Measurements from ENCODE around the gene ZDHHC8. TPM values are rescaled to one million over a fixed set of nuclear protein-coding genes. Genes with fewer than 3 reads are reported as not detected.

Gene ZDHHC8
- total and polyA plus RNA-seq, 3 experiments from 2014 or later, result 4.4 to 80.7 (median 74.7) TPM

DNA sequence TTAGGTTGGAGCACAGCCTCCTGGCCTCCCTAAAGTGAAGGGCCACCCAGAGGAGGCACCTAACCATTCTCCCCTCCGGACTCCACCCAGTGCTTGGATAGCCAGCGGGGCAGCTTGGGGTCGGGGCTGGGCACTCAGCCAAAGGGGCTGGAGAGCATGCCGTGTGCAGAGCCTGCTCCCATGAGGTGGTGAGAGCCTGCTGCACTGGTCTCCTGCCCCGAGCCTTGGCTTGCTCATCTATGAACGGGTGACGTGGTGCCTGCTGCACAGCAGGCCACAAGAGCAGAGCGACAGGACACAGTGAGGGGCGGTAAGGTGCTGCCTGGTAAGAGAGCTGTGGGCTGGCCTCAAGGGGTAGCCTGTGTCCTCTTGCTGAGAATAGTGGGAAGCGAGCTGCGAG is 33.3 kb downstream of the ZDHHC8 start:
- Mint-ChIP-seq H3K4me1 (no peaks in the 10 kb centered on the region), H3K36me3 (no peaks in the 10 kb centered on the region), H3K4me3 (no peak overlapping the region), H3K27me3 (no peaks in the 10 kb centered on the region), H3K27ac (no peak overlapping the region), H3K9me3 (peaks cover 0 to 2% (median 0%) of the 10 kb centered on the region in 5 donors)
- Histone ChIP-seq H3K4me1 (ENCODE audit: insufficient read depth, low read length) (no peaks in the 10 kb centered on the region), H3K27me3 (ENCODE audit: insufficient read depth, low read length, poor library complexity, severe bottlenecking) (peaks cover 5% of the 10 kb centered on the region), H3K36me3 (ENCODE audit: insufficient read depth, low read length) (no peaks in the 10 kb centered on the region), H3K27ac (ENCODE audit: low read depth, low read length) (no peak overlapping the region), H3K4me3 (ENCODE audit: low read length) (no peak overlapping the region), H3K9me3 (ENCODE audit: low read length) (no peaks in the 10 kb centered on the region)
- no peak for DNase-seq
- ChIA-PET CTCF (interaction anchor here (1.0 kb wide), 1 partner anchor 8 kb away, joined by 3 read pairs; no protein-coding TSS in a partner anchor), POLR2A (no interaction called here)

DNA sequence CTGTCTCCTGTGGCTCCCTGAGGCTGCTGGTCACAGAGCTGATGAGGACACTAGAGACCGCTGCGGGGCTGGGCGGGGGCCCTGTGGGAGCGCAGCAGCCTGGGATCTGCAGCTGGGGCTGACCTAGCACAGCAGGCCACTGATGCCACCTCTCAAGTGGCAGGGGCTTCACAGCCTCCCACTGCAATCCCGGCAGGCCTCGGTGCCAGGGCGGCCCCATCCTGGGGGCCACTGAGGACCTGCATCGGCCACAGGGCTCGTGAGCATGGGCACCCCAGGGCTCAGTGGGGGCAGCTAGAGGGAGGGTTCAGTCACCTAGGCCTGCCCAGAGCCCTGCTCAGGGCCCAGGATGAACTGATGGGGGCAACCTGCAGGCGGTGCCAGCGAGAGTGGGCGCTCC is 33.8 kb downstream of the ZDHHC8 start:
- no peak overlapping the region for H3K4me3 Mint-ChIP-seq
- H3K27ac ChIP-seq (ENCODE audit: low read depth, low read length), result no peak overlapping the region
- no peak overlapping the region for H3K27ac Mint-ChIP-seq
- H3K4me3 ChIP-seq (ENCODE audit: low read length), result no peak overlapping the region
- no peaks in the 10 kb centered on the region for H3K36me3 Mint-ChIP-seq
- no peaks in the 10 kb centered on the region for H3K4me1 Mint-ChIP-seq
- H3K27me3 ChIP-seq (ENCODE audit: insufficient read depth, low read length, poor library complexity, severe bottlenecking), result peaks cover 7% of the 10 kb centered on the region
- POLR2A ChIA-PET, result no interaction called here
- CTCF ChIA-PET, result interaction anchor here (1.0 kb wide), 1 partner anchor 8 kb away, joined by 3 read pairs; no protein-coding TSS in a partner anchor
- no peaks in the 10 kb centered on the region for H3K9me3 ChIP-seq (ENCODE audit: low read length)
- H3K4me1 ChIP-seq (ENCODE audit: insufficient read depth, low read length), result no peaks in the 10 kb centered on the region
- no peak for DNase-seq
- H3K36me3 ChIP-seq (ENCODE audit: insufficient read depth, low read length), result no peaks in the 10 kb centered on the region
- peaks cover 0 to 2% (median 0%) of the 10 kb centered on the region in 5 donors for H3K9me3 Mint-ChIP-seq
- no peaks in the 10 kb centered on the region for H3K27me3 Mint-ChIP-seq

DNA sequence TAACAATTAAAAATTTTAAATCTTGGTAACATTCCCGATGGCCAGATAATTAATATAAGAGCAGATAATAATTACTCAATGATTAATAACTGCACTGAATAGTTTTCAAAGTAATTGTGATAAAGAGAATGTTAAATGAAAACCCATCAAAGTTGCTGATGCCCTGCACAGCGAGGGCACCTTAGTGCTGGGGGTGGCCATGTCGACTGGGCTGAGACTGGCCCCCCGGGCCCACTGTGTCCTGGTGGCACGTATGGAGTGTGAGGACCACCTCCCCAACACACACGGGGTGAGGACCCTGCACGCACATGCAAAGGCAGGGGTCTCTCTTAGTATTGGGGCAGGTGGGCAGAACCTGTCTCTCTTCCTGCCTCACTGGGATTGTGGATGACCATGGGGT is 34.3 kb downstream of the ZDHHC8 start:
- Mint-ChIP-seq H3K4me3 (no peak overlapping the region), H3K36me3 (no peaks in the 10 kb centered on the region)

DNA sequence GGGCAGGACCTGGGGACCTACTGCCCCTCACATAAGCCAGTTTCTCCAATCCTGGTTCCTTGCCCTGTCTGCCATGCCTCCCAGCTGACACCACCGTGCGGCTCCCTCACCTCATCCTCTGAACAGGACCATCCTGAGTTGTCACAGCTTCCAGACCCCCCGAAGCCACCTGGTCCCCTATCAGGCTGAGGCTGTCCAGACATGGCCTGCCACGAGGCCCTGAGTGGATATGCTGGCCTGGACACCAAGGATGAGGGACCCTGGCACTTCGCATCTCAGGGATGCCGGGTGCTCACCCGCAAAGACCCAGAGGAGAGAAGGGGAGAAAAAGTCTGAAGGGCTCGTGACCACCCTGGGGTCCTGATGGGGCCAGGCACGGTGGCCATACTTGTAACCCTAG is 35.1 kb downstream of the ZDHHC8 start:
- Histone ChIP-seq H3K36me3 (ENCODE audit: insufficient read depth, low read length) (no peaks in the 10 kb centered on the region), H3K9me3 (ENCODE audit: low read length) (no peaks in the 10 kb centered on the region), H3K27ac (ENCODE audit: low read depth, low read length) (no peak overlapping the region), H3K27me3 (ENCODE audit: insufficient read depth, low read length, poor library complexity, severe bottlenecking) (peaks cover 7% of the 10 kb centered on the region), H3K4me3 (ENCODE audit: low read length) (no peak overlapping the region), H3K4me1 (ENCODE audit: insufficient read depth, low read length) (no peaks in the 10 kb centered on the region)
- ChIA-PET CTCF (no interaction called here), POLR2A (no interaction called here)
- no peak overlapping the region for H3K27ac Mint-ChIP-seq
- peaks cover 0 to 2% (median 0%) of the 10 kb centered on the region in 5 donors for H3K9me3 Mint-ChIP-seq
- peaks cover 0 to 2% of the 10 kb centered on the region in 2 donors for H3K27me3 Mint-ChIP-seq
- H3K36me3 Mint-ChIP-seq, result no peaks in the 10 kb centered on the region
- no peak overlapping the region for H3K4me3 Mint-ChIP-seq
- no peaks in the 10 kb centered on the region for H3K4me1 Mint-ChIP-seq
- no peak for DNase-seq

More for the DNA sequence above, 34.3 kb downstream of the ZDHHC8 start:
- DNase-seq, result no peak
- ChIA-PET POLR2A (no interaction called here), CTCF (interaction anchor here (1.0 kb wide), 1 partner anchor 9 kb away, joined by 3 read pairs; no protein-coding TSS in a partner anchor)
- Histone ChIP-seq H3K27me3 (ENCODE audit: insufficient read depth, low read length, poor library complexity, severe bottlenecking) (peaks cover 7% of the 10 kb centered on the region), H3K9me3 (ENCODE audit: low read length) (no peaks in the 10 kb centered on the region), H3K27ac (ENCODE audit: low read depth, low read length) (no peak overlapping the region), H3K36me3 (ENCODE audit: insufficient read depth, low read length) (no peaks in the 10 kb centered on the region), H3K4me3 (ENCODE audit: low read length) (no peak overlapping the region), H3K4me1 (ENCODE audit: insufficient read depth, low read length) (no peaks in the 10 kb centered on the region)
- no peaks in the 10 kb centered on the region for H3K27me3 Mint-ChIP-seq
- H3K27ac Mint-ChIP-seq, result peak overlapping the region in 1 of 8 donors; percentile 38
- H3K4me1 Mint-ChIP-seq, result no peaks in the 10 kb centered on the region
- H3K9me3 Mint-ChIP-seq, result peaks cover 0 to 2% (median 0%) of the 10 kb centered on the region in 5 donors

DNA sequence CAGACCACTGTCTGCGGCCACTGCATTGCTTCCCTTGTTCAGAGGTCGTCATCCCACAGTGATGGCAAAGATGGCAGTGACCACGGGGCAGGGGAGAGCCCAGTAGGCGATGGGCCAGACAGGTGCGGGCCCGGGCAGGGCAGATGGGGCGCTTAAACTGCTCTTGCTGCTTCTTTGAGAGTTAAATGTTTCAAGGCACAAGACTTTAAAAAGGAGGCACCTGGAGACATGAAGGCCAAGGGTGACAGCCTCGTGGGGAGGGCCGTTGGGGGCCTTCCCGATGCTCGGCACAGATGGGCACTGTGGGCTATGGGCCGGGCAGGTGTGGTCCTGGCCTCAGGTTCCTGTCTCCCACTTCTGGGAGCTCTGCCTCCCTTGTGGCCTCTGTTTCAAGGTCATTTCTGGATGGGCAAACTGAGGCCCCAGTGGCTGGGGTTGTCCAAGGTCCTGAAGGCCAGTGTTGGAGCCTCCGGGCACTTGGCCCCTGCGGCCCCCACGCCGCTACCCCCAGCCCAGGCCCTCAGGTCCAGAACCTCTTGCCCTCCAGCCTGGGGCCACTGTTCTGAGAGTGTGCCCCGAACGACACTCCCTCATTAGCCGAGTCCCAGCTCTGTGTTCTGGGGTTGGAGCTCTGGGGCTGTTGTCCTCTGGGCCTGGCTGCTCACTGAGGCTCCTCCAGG is 36.2 kb downstream of the ZDHHC8 start:
- Histone ChIP-seq H3K9me3 (ENCODE audit: low read length) (no peaks in the 10 kb centered on the region), H3K4me3 (ENCODE audit: low read length) (no peak overlapping the region), H3K27me3 (ENCODE audit: insufficient read depth, low read length, poor library complexity, severe bottlenecking) (peaks cover 7% of the 10 kb centered on the region), H3K4me1 (ENCODE audit: insufficient read depth, low read length) (no peaks in the 10 kb centered on the region), H3K36me3 (ENCODE audit: insufficient read depth, low read length) (no peaks in the 10 kb centered on the region), H3K27ac (ENCODE audit: low read depth, low read length) (no peak overlapping the region)
- Mint-ChIP-seq H3K27ac (no peak overlapping the region), H3K36me3 (no peaks in the 10 kb centered on the region), H3K27me3 (peaks cover 0 to 2% of the 10 kb centered on the region in 2 donors), H3K4me1 (no peaks in the 10 kb centered on the region), H3K4me3 (no peak overlapping the region), H3K9me3 (peaks cover 0 to 2% (median 0%) of the 10 kb centered on the region in 5 donors)
- ChIA-PET CTCF (interaction anchor here (1.7 kb wide), 1 partner anchor 11 kb away, joined by 5 read pairs; no protein-coding TSS in a partner anchor), POLR2A (no interaction called here)
- DNase-seq, result no peak

DNA sequence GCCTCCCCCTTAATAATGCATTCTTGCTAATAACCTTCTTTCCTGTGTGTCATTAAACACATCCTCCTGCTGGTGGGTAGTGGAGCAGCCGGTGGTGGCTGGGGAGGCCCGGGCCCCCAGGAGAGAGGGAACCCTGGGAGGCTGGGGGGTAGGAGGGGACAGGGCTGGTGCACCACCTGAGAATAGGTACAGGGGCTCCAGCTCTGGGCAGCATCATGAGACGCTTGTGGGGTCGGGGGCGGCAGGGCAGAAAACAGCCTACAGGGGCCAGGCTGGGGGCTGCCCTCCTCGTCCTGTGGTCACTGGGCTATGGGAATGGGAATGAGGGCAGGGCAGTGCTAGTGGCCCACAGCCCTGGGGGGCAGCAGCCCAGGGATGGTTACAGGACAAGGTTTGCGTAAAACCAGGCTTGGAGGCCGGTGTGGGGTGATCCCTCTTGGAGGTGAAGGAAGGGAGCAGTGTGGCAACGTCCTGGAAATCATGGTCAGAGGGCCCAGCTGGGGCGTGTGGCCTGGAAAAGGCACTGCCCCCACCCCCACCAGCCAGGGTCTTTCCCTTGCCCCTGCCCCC is 37.7 kb downstream of the ZDHHC8 start:
- Histone ChIP-seq H3K9me3 (ENCODE audit: low read length) (no peaks in the 10 kb centered on the region), H3K27me3 (ENCODE audit: insufficient read depth, low read length, poor library complexity, severe bottlenecking) (peaks cover 7% of the 10 kb centered on the region), H3K27ac (ENCODE audit: low read depth, low read length) (no peak overlapping the region), H3K4me3 (ENCODE audit: low read length) (no peak overlapping the region), H3K4me1 (ENCODE audit: insufficient read depth, low read length) (no peaks in the 10 kb centered on the region), H3K36me3 (ENCODE audit: insufficient read depth, low read length) (no peaks in the 10 kb centered on the region)
- CTCF ChIA-PET, result no interaction called here
- Mint-ChIP-seq H3K9me3 (peaks cover 0 to under 1% (median 0%) of the 10 kb centered on the region in 5 donors), H3K36me3 (no peaks in the 10 kb centered on the region), H3K4me3 (no peak overlapping the region), H3K4me1 (no peaks in the 10 kb centered on the region), H3K27me3 (peaks cover 0 to 2% of the 10 kb centered on the region in 2 donors), H3K27ac (no peak overlapping the region)
- POLR2A ChIA-PET, result interaction anchor here (0.5 kb wide), 1 partner anchor 1742 kb away, joined by 3 read pairs; no protein-coding TSS in a partner anchor
- DNase-seq, result no peak

DNA sequence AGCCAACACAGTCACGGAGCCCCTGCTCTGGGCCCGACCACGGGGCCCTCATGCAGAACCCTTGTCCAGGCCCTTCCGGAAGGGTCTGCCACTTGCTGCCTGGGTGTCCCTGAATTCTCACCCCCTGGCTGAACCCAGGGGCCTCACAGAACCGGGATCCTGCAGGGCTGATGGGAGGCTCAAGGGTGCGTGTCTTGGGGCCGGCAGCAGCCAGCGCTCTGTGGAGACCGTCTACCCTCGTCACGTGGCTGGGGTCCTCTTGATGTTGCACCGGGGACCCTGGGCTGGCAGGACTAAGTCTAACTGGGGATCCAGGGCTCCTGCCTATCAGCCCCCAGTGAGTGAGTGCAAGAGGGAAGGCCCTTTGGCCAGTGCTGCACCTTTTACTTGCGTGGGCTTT is 38.6 kb downstream of the ZDHHC8 start:
- Histone ChIP-seq H3K4me1 (ENCODE audit: insufficient read depth, low read length) (no peaks in the 10 kb centered on the region), H3K36me3 (ENCODE audit: insufficient read depth, low read length) (no peaks in the 10 kb centered on the region), H3K27me3 (ENCODE audit: insufficient read depth, low read length, poor library complexity, severe bottlenecking) (peaks cover 13% of the 10 kb centered on the region), H3K4me3 (ENCODE audit: low read length) (no peak overlapping the region), H3K27ac (ENCODE audit: low read depth, low read length) (no peak overlapping the region), H3K9me3 (ENCODE audit: low read length) (no peaks in the 10 kb centered on the region)
- ChIA-PET POLR2A (no interaction called here), CTCF (no interaction called here)
- Mint-ChIP-seq H3K4me3 (no peak overlapping the region), H3K27ac (no peak overlapping the region), H3K27me3 (peaks cover 0 to 2% of the 10 kb centered on the region in 2 donors), H3K4me1 (no peaks in the 10 kb centered on the region), H3K36me3 (no peaks in the 10 kb centered on the region), H3K9me3 (no peaks in the 10 kb centered on the region)
- no peak for DNase-seq

DNA sequence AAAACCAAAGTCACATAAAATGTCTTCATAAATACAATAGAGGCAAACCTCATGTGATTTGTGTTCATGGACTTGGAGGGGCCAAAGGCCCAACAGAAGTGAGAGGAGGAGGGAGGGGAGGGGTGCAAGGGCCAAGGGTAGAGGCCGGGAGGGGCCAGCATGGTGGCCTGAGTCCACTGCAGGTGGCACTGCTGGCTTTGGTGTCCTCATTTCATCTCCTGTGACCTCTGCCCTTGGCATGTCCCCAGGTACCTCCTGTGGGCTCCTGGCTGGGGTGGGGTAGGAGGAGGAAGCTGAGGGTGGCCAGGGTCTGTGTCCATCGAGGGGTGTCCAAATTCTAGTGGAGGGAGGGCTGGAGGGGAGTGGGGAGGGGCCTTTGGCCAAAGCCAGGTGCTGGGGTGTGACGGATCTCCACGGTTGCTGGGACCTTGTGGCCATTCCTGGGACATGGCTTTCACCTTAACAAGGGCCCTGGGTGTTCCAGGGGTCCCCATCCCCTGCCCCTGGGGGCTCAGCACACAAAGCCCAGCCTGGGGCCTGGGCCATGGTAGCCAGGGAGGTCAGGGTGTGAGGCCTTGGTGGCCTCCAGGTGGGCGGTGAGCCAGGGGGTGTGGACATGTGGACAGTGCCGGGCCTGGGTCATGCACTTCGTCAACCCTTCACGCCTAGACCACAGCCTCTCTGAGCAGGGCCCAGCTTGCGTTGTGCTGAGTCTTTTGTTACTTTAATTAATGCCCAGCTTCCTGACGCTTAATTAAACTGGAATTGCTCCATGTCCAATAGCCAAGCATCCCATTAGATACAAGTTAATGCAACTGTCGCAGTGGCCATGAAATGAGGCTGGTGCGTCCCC is 39.9 kb downstream of the ZDHHC8 start:
- CTCF ChIA-PET, result interaction anchor here (1.5 kb wide), 1 partner anchor 14 kb away, joined by 3 read pairs; no protein-coding TSS in a partner anchor

More for the DNA sequence above, 39.9 kb downstream of the ZDHHC8 start:
- Histone ChIP-seq H3K36me3 (ENCODE audit: insufficient read depth, low read length) (no peaks in the 10 kb centered on the region), H3K27ac (ENCODE audit: low read depth, low read length) (no peak overlapping the region), H3K4me3 (ENCODE audit: low read length) (no peak overlapping the region), H3K27me3 (ENCODE audit: insufficient read depth, low read length, poor library complexity, severe bottlenecking) (peaks cover 13% of the 10 kb centered on the region), H3K4me1 (ENCODE audit: insufficient read depth, low read length) (no peaks in the 10 kb centered on the region), H3K9me3 (ENCODE audit: low read length) (no peaks in the 10 kb centered on the region)
- Mint-ChIP-seq H3K4me1 (no peaks in the 10 kb centered on the region), H3K9me3 (no peaks in the 10 kb centered on the region), H3K27ac (no peak overlapping the region), H3K36me3 (no peaks in the 10 kb centered on the region), H3K4me3 (no peak overlapping the region), H3K27me3 (peaks cover 0 to 2% of the 10 kb centered on the region in 2 donors)
- POLR2A ChIA-PET, result no interaction called here
- DNase-seq, result no peak
